Ishikawa (cell line): ENCODE measurements around the gene MEFV.

Source experiments
- CEBPB ChIP-seq: IDR thresholded peaks from 2 replicates; pipeline ENCODE4 v1.6.1; 2012
- CREB1 ChIP-seq: IDR thresholded peaks from 2 replicates; pipeline ENCODE4 v1.6.1; 2012; ENCODE audit warnings: low read depth
- EGR1 ChIP-seq: IDR thresholded peaks from 2 replicates; pipeline ENCODE4 v1.6.1; 2012
- EP300 ChIP-seq: IDR thresholded peaks from 2 replicates; pipeline ENCODE4 v1.6.1; 2012; ENCODE audit warnings: borderline replicate concordance
- FOXM1 ChIP-seq: IDR thresholded peaks from 2 replicates; pipeline ENCODE4 v1.6.1; 2012; ENCODE audit warnings: low read depth, borderline replicate concordance
- MAX ChIP-seq: IDR thresholded peaks from 2 replicates; pipeline ENCODE4 v1.6.1; 2012
- NFIC ChIP-seq: IDR thresholded peaks from 2 replicates; pipeline ENCODE4 v1.6.1; 2012
- RAD21 ChIP-seq: IDR thresholded peaks from 2 replicates; pipeline ENCODE4 v1.6.1; 2012; ENCODE audit warnings: low read depth
- REST ChIP-seq: IDR thresholded peaks from 2 replicates; pipeline ENCODE4 v1.6.1; 2012; ENCODE audit warnings: low read depth, mild to moderate bottlenecking
- TAF1 ChIP-seq: IDR thresholded peaks from 2 replicates; pipeline ENCODE4 v1.6.1; 2012; ENCODE audit warnings: low read depth, mild to moderate bottlenecking
- TEAD4 ChIP-seq: IDR thresholded peaks from 2 replicates; pipeline ENCODE4 v1.6.1; 2012
- YY1 ChIP-seq: IDR thresholded peaks from 2 replicates; pipeline ENCODE4 v1.6.1; 2012; ENCODE audit warnings: low read depth
- ZBTB7A ChIP-seq: IDR thresholded peaks from 2 replicates; pipeline ENCODE4 v1.6.1; 2012; ENCODE audit warnings: low read depth
- TF ChIP-seq, protein P1 (sequence below): IDR thresholded peaks from 2 replicates; pipeline ENCODE4 v1.6.1; 2012

GRCh38 chr16:3295783-3296182 is 39.4 kb upstream of the MEFV start:
- no peak for TF ChIP-seq ZBTB7A
- TF ChIP-seq RAD21, result no peak
- no peak for TF ChIP-seq EP300
- no peak for TF ChIP-seq TAF1
- TF ChIP-seq YY1, result no peak
- TF ChIP-seq EGR1, result no peak
- no peak for TF ChIP-seq CREB1
- TF ChIP-seq NFIC, result no peak
- no peak for TF ChIP-seq REST
- TF ChIP-seq, protein P1, sequence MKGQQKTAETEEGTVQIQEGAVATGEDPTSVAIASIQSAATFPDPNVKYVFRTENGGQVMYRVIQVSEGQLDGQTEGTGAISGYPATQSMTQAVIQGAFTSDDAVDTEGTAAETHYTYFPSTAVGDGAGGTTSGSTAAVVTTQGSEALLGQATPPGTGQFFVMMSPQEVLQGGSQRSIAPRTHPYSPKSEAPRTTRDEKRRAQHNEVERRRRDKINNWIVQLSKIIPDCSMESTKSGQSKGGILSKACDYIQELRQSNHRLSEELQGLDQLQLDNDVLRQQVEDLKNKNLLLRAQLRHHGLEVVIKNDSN, result no peak
- no peak for TF ChIP-seq CEBPB
- TF ChIP-seq FOXM1, result no peak
- TF ChIP-seq TEAD4, result no peak
- TF ChIP-seq MAX, result no peak
